ENCODE data around the gene CCDC169. TPM values are rescaled to one million over a fixed set of nuclear protein-coding genes. Genes with fewer than 3 reads are reported as not detected.

Gene CCDC169
- total RNA-seq, 1 experiment from 2014 or later = 36.8 TPM

DNA sequence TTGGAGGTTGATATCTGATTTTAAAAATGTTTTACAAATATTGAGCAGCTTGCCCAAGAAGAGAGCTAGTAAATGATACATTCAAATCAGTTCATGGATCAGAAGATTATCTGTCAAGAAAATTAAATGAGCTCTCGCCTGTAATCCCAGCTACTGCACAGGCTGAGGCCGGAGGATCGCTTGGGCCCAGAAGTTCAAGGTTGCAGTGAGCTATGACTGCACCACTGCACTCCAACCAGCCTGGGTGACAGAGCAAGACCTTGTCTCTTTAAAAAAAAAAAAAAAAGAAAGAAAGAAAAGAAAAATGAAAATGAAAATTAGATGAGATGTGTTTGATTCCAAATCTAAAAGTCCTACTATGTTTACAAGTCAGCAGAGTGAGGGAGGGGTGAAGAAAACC is 46.2 kb upstream of the CCDC169 start:
- ChIA-PET POLR2A (interaction anchor here (3.4 kb wide), 1 partner anchor 46 kb away, joined by 13 read pairs; the partner anchor contains the start of gene CCDC169), CTCF (interaction anchor here (0.7 to 0.9 kb wide), 3 partner anchors 13 to 109 kb away, joined by 3 to 4 read pairs (median 3); no protein-coding TSS in a partner anchor)
- H3K4me3 Mint-ChIP-seq = peak overlapping the region; percentile 90
- DNase-seq (ENCODE audit: low spot score) (no peak), ATAC-seq (no peak)
- peaks cover 56% of the 10 kb centered on the region for H3K4me1 Mint-ChIP-seq
- H3K9me3 Mint-ChIP-seq = no peaks in the 10 kb centered on the region
- no peaks in the 10 kb centered on the region; the same call in 1 of the 2 replicates for H3K27me3 Mint-ChIP-seq (ENCODE audit: low read depth)
- H3K27ac Mint-ChIP-seq = peak overlapping the region; percentile 98
- H3K36me3 Mint-ChIP-seq = no peaks in the 10 kb centered on the region
- TF ChIP-seq SMAD3 (CRISPR knock-in tag; IDR thresholded peaks at IDR 0.05; ENCODE audit: borderline replicate concordance) (no peak), NR3C1 (CRISPR knock-in tag; conservative IDR thresholded peaks at IDR 0.05; ENCODE audit: low read depth) (no peak), GTF2I (CRISPR knock-in tag; conservative IDR thresholded peaks at IDR 0.05) (no peak), SOX15 (CRISPR knock-in tag; IDR thresholded peaks at IDR 0.05) (no peak), ZNF232 (CRISPR knock-in tag; IDR thresholded peaks at IDR 0.05) (no peak), SMAD4 (CRISPR knock-in tag; IDR thresholded peaks at IDR 0.05) (no peak), ZNF416 (CRISPR knock-in tag; IDR thresholded peaks at IDR 0.05) (no peak), IRF2 (CRISPR knock-in tag; IDR thresholded peaks at IDR 0.05; ENCODE audit: borderline replicate concordance, low read depth) (no peak), RORB (CRISPR knock-in tag; IDR thresholded peaks at IDR 0.05) (no peak), CREM (CRISPR knock-in tag; IDR thresholded peaks at IDR 0.05) (no peak), ATF1 (CRISPR knock-in tag; IDR thresholded peaks at IDR 0.05) (no peak)
- TF ChIP-seq, protein P1, sequence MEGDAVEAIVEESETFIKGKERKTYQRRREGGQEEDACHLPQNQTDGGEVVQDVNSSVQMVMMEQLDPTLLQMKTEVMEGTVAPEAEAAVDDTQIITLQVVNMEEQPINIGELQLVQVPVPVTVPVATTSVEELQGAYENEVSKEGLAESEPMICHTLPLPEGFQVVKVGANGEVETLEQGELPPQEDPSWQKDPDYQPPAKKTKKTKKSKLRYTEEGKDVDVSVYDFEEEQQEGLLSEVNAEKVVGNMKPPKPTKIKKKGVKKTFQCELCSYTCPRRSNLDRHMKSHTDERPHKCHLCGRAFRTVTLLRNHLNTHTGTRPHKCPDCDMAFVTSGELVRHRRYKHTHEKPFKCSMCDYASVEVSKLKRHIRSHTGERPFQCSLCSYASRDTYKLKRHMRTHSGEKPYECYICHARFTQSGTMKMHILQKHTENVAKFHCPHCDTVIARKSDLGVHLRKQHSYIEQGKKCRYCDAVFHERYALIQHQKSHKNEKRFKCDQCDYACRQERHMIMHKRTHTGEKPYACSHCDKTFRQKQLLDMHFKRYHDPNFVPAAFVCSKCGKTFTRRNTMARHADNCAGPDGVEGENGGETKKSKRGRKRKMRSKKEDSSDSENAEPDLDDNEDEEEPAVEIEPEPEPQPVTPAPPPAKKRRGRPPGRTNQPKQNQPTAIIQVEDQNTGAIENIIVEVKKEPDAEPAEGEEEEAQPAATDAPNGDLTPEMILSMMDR (IDR thresholded peaks at IDR 0.05) = no peak
- TF ChIP-seq, protein P2, sequence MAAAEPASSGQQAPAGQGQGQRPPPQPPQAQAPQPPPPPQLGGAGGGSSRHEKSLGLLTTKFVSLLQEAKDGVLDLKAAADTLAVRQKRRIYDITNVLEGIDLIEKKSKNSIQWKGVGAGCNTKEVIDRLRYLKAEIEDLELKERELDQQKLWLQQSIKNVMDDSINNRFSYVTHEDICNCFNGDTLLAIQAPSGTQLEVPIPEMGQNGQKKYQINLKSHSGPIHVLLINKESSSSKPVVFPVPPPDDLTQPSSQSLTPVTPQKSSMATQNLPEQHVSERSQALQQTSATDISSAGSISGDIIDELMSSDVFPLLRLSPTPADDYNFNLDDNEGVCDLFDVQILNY (CRISPR knock-in tag; IDR thresholded peaks at IDR 0.05) = no peak
- TF ChIP-seq, protein P3, sequence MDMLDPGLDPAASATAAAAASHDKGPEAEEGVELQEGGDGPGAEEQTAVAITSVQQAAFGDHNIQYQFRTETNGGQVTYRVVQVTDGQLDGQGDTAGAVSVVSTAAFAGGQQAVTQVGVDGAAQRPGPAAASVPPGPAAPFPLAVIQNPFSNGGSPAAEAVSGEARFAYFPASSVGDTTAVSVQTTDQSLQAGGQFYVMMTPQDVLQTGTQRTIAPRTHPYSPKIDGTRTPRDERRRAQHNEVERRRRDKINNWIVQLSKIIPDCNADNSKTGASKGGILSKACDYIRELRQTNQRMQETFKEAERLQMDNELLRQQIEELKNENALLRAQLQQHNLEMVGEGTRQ (CRISPR knock-in tag; IDR thresholded peaks at IDR 0.05) = no peak
- TF ChIP-seq, protein P4, sequence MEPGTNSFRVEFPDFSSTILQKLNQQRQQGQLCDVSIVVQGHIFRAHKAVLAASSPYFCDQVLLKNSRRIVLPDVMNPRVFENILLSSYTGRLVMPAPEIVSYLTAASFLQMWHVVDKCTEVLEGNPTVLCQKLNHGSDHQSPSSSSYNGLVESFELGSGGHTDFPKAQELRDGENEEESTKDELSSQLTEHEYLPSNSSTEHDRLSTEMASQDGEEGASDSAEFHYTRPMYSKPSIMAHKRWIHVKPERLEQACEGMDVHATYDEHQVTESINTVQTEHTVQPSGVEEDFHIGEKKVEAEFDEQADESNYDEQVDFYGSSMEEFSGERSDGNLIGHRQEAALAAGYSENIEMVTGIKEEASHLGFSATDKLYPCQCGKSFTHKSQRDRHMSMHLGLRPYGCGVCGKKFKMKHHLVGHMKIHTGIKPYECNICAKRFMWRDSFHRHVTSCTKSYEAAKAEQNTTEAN (CRISPR knock-in tag; IDR thresholded peaks at IDR 0.05) = no peak
- TF ChIP-seq, protein P5, sequence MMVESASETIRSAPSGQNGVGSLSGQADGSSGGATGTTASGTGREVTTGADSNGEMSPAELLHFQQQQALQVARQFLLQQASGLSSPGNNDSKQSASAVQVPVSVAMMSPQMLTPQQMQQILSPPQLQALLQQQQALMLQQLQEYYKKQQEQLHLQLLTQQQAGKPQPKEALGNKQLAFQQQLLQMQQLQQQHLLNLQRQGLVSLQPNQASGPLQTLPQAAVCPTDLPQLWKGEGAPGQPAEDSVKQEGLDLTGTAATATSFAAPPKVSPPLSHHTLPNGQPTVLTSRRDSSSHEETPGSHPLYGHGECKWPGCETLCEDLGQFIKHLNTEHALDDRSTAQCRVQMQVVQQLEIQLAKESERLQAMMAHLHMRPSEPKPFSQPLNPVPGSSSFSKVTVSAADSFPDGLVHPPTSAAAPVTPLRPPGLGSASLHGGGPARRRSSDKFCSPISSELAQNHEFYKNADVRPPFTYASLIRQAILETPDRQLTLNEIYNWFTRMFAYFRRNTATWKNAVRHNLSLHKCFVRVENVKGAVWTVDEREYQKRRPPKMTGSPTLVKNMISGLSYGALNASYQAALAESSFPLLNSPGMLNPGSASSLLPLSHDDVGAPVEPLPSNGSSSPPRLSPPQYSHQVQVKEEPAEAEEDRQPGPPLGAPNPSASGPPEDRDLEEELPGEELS (CRISPR knock-in tag; IDR thresholded peaks at IDR 0.05) = no peak

DNA sequence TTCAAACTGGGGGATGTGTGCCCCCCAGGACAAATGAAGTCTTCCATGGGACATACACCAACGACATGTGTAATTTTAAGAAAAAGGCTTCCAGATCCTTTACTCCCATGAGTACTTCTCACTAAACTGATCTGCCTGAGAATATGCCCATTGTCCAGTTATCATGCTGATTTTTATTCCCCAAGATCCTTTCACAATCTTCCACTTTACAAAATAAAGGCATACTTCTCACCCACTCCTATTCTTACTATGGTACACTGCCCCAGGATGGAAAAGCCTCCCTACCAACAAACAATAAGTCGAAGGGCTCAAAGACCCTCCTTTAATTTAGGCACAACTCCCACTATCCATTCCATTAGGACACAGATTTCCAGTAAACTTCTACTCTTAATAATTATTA is 45.1 kb upstream of the CCDC169 start:
- no peak for DNase-seq (ENCODE audit: low spot score)
- Mint-ChIP-seq H3K27ac (peak overlapping the region; percentile 88), H3K27me3 (ENCODE audit: low read depth) (no peaks in the 10 kb centered on the region; the same call in 1 of the 2 replicates), H3K4me3 (no peak overlapping the region), H3K9me3 (no peaks in the 10 kb centered on the region), H3K36me3 (no peaks in the 10 kb centered on the region), H3K4me1 (peaks cover 66% of the 10 kb centered on the region)
- ChIA-PET POLR2A (no interaction called here), CTCF (no interaction called here)
- no peak for ATAC-seq
- TF ChIP-seq RELA (CRISPR knock-in tag; IDR thresholded peaks at IDR 0.05; ENCODE audit: borderline replicate concordance) (no peak), ZNF423 (CRISPR knock-in tag; IDR thresholded peaks at IDR 0.05) (no peak), ZNF317 (CRISPR knock-in tag; IDR thresholded peaks at IDR 0.05; ENCODE audit: borderline replicate concordance, low read depth) (no peak)
- TF ChIP-seq, protein P6, sequence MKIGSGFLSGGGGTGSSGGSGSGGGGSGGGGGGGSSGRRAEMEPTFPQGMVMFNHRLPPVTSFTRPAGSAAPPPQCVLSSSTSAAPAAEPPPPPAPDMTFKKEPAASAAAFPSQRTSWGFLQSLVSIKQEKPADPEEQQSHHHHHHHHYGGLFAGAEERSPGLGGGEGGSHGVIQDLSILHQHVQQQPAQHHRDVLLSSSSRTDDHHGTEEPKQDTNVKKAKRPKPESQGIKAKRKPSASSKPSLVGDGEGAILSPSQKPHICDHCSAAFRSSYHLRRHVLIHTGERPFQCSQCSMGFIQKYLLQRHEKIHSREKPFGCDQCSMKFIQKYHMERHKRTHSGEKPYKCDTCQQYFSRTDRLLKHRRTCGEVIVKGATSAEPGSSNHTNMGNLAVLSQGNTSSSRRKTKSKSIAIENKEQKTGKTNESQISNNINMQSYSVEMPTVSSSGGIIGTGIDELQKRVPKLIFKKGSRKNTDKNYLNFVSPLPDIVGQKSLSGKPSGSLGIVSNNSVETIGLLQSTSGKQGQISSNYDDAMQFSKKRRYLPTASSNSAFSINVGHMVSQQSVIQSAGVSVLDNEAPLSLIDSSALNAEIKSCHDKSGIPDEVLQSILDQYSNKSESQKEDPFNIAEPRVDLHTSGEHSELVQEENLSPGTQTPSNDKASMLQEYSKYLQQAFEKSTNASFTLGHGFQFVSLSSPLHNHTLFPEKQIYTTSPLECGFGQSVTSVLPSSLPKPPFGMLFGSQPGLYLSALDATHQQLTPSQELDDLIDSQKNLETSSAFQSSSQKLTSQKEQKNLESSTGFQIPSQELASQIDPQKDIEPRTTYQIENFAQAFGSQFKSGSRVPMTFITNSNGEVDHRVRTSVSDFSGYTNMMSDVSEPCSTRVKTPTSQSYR (CRISPR knock-in tag; IDR thresholded peaks at IDR 0.05) = no peak
- TF ChIP-seq, protein P7, sequence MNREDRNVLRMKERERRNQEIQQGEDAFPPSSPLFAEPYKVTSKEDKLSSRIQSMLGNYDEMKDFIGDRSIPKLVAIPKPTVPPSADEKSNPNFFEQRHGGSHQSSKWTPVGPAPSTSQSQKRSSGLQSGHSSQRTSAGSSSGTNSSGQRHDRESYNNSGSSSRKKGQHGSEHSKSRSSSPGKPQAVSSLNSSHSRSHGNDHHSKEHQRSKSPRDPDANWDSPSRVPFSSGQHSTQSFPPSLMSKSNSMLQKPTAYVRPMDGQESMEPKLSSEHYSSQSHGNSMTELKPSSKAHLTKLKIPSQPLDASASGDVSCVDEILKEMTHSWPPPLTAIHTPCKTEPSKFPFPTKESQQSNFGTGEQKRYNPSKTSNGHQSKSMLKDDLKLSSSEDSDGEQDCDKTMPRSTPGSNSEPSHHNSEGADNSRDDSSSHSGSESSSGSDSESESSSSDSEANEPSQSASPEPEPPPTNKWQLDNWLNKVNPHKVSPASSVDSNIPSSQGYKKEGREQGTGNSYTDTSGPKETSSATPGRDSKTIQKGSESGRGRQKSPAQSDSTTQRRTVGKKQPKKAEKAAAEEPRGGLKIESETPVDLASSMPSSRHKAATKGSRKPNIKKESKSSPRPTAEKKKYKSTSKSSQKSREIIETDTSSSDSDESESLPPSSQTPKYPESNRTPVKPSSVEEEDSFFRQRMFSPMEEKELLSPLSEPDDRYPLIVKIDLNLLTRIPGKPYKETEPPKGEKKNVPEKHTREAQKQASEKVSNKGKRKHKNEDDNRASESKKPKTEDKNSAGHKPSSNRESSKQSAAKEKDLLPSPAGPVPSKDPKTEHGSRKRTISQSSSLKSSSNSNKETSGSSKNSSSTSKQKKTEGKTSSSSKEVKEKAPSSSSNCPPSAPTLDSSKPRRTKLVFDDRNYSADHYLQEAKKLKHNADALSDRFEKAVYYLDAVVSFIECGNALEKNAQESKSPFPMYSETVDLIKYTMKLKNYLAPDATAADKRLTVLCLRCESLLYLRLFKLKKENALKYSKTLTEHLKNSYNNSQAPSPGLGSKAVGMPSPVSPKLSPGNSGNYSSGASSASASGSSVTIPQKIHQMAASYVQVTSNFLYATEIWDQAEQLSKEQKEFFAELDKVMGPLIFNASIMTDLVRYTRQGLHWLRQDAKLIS (CRISPR knock-in tag; IDR thresholded peaks at IDR 0.05; ENCODE audit: borderline replicate concordance) = no peak
- TF ChIP-seq, protein P8, sequence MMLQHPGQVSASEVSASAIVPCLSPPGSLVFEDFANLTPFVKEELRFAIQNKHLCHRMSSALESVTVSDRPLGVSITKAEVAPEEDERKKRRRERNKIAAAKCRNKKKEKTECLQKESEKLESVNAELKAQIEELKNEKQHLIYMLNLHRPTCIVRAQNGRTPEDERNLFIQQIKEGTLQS (CRISPR knock-in tag; conservative IDR thresholded peaks at IDR 0.05) = no peak

All from WTC11 (cell line).